Hepatocyte (in vitro differentiated cells): ENCODE data around the gene ZBTB4.

Experiments used
- EZH2 ChIP-seq: fragments of 200-600 bp; sonication (generic); IDR thresholded peaks from 2 replicates; pipeline ENCODE4 v1.6.1; 2016; ENCODE audit warnings: antibody characterized with exemption, mild to moderate bottlenecking, borderline replicate concordance
- TF ChIP-seq, protein P1 (sequence below): fragments of 200-600 bp; sonication (generic); IDR thresholded peaks from 2 replicates; pipeline ENCODE4 v1.5.1; 2016; ENCODE audit warnings: antibody characterized with exemption, mild to moderate bottlenecking; ENCODE audit not compliant: poor library complexity

- TF ChIP-seq, protein P1, sequence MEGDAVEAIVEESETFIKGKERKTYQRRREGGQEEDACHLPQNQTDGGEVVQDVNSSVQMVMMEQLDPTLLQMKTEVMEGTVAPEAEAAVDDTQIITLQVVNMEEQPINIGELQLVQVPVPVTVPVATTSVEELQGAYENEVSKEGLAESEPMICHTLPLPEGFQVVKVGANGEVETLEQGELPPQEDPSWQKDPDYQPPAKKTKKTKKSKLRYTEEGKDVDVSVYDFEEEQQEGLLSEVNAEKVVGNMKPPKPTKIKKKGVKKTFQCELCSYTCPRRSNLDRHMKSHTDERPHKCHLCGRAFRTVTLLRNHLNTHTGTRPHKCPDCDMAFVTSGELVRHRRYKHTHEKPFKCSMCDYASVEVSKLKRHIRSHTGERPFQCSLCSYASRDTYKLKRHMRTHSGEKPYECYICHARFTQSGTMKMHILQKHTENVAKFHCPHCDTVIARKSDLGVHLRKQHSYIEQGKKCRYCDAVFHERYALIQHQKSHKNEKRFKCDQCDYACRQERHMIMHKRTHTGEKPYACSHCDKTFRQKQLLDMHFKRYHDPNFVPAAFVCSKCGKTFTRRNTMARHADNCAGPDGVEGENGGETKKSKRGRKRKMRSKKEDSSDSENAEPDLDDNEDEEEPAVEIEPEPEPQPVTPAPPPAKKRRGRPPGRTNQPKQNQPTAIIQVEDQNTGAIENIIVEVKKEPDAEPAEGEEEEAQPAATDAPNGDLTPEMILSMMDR = no peak
- TF ChIP-seq EZH2 = no peak
These were observed 17.2 kb upstream of the ZBTB4 start for GRCh38 chr17:7496470-7497183.
